HG03457 (cell line): ENCODE measurements around the gene AKT1.
"Not testable (repeated sequence)": the region's sequence is repeated elsewhere in the genome, so short reads cannot be mapped to it uniquely, and the experiment has no call there.

ENCODE experiments used
- ATAC-seq: cut with Tn5 transposase; IDR thresholded peaks from one replicate; pipeline ENCODE4 v1.9.1; 2021; ENCODE audit warnings: moderate number of reproducible peaks; ENCODE audit not compliant: unreplicated experiment

AKT1 gene

GRCh38 chr14:104794993-104795780, at the start of gene AKT1:
AKT1 (minus strand) TSS chr14:104795748; CDS start chr14:104792643, 3,105 bp downstream.
- ATAC-seq, result no peak

DNA sequence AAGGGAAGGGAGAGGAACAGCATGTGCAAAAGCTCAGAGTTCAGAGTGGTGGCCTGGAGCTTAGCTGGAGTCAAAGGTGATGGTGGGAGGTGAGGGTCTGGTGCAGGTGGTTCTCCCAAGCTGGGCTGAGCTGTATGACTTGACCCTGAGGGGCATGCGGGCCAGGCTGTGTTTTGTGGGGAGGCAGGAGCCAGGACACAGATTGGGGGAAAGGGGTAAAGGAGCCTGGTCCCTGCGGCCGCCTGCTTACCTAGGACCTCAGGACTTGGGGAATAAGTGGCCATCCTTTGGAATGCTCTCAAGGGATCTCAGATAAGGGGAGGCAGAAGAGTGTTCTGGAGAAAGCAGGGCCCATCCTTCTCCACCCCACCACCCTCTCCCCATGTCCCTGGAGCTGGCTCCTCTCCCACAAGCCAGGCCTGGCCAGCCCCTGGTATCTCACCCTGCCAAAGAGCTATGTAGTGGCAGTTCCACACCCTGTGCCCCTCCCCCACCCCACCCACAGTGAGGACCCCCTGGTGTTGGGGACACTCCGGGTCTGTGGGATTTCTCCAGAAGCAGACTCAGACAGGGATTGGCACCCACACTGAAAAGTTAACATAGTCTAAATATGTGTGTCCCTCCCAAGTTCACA, 49.6 kb upstream of the AKT1 start:
- ATAC-seq, result no peak

GRCh38 chr14:104844306-104845032, 48.9 kb upstream of the AKT1 start:
- ATAC-seq, result no peak

GRCh38 chr14:104843442-104844305, 48.1 kb upstream of the AKT1 start:
- ATAC-seq, result no peak

DNA sequence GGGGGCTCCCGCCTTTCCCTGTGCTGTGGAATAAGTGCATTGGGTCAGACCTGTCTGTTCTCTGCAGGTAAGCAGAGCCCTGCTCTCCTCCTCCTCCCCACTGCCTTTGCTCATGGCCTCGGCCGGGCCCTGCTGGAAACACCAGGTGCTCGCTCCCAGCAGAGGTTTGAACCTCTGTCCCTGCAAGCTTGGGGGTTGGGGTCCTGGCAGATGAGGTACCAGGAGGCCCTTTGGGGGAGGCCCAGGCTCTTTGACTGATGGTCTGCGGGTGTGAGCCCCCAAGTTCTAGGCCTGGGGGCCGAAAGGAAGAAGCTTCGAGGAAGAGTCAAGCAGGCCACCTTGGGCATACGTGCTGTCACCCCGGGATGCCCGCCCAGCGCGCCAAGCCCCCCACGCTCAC, 47.5 kb upstream of the AKT1 start:
- no peak for ATAC-seq

- no peak for ATAC-seq
Observed at GRCh38 chr14:104841730-104842129, 46.2 kb upstream of the AKT1 start.

DNA sequence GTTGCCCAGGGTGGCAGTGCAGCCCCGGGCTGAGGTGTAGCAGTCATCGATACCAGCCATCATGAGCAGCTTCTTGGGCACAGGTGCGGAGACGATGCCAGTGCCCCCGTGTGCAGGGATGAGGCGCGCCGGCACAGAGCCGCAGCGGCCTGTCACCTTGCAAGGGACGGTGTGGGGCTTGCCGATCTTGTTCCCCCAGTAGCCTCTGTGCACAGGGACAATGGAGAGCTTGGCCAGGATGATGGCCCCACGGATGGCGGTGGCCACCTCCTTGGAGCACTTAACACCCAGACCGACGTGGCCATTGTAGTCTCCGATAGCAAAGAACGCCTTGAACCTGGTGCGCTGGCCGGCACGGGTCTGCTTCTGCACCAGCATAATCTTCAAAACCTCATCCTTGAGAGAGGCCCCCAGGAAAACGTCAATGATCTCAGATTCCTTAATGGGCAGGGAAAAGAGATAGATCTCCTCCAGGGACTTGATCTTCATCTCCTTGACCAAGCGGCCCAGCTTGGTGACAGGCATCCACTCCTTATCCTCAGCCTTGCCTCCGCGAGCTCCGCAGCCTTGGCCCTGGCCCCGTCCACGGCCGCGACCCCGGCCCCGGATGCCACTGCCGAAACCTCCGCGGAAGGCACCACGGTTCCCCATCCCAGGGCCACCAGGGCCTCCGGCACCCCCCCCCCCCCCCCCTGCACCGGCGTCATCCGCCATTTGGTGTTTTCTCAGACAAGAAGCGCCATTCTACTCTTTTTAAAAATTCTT, 40.8 kb upstream of the AKT1 start:
- ATAC-seq, result not testable (repeated sequence)

- ATAC-seq, result no peak
Observed at GRCh38 chr14:104830781-104831180, 35.2 kb upstream of the AKT1 start.

DNA sequence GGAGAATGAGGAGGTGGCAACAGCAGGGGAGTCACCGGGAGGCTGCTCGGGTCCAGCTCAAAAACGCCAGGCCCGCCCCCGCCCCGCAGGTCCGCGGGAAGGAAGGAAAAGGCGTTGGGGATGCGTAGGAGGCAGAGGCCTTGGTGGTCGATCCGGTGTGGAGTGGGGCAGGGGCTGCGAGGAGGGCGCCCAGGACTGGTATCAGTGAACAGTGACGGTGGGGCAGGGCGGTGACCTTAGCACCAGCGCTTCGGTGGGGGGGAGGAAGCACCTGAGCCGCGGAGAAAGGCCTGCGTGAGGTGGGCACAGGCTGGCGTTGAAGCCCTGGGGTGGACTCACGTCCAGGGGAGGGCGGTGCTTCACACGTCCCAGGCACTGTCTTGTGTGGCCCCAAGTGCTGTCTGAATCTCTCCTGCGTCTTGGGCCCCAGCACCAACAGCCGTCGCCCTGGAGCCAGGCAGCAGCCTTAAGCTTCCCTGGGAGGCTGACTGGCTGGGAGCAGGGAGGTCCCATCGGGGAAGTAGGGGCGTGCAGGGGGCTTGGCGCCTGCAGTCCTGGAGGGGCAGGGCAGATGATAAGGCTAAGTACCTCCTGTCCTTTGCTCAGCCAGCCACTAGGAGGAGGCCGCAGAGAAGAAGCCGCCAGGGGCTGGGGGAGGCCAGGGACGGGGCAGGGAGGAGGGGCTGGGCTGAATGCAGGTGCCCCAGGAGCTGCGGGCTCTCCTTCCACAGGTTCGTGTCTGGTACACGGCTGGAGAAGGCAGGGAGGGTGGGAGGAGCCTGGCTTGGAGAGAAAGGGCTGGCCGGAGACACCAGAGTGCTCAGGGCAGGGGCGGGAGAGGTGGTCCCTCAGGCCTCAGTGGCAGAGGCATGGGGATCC, 31.9 kb upstream of the AKT1 start:
- ATAC-seq, result no peak

DNA sequence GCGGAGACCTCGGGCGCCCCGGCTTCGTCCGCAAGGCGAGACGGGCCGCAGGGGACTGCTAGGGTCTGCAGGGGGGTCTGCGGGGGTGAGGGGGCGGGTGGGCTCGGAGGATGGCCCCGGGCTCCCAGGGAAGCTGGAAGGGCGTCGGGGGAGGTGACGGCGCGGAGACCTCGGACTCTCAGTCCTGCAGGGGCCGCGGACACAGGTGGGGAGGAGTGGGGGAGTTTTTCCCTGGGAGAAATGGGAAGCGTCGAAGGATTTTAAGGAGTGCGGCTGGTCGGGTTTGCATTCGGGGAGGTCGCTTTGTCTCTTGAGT, 31.3 kb upstream of the AKT1 start:
- ATAC-seq, result no peak

DNA sequence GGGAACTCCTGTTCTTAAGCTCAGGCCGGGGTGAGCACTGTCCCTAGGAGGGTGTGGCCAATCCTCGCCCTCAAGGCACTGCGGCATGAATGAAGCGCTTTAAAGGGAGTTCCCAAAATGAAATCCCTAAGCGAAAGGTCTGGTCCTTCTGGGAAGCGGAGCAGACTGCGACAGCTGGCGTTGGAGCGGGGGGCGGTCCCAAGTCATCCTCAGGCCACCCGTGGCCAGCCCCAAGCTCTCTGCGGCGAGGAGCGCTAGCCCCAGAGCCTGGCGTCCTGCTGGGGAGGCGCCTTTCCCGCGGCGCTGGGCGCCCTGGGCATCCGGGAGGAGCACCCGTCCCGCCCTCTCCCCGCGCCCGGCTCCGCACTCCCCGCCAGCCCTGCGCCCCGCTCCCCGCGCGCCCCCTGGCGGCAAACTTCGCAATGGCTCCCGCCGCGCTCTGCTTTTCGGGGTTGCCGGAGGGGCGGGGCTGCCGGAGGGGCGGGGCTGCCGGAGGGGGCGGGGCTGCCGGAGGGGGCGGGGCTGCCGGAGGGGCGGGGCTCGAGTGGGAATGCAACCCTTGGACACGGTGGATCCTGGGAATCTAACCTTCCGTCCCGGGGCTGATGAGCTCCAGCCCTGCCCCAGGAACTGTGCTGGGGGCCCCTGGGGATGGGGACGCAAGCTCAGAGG, 30.8 kb upstream of the AKT1 start:
- no peak for ATAC-seq

GRCh38 chr14:104824353-104824997, 28.9 kb upstream of the AKT1 start:
- no peak for ATAC-seq

GRCh38 chr14:104822821-104823615, 27.5 kb upstream of the AKT1 start:
- ATAC-seq, result no peak

DNA sequence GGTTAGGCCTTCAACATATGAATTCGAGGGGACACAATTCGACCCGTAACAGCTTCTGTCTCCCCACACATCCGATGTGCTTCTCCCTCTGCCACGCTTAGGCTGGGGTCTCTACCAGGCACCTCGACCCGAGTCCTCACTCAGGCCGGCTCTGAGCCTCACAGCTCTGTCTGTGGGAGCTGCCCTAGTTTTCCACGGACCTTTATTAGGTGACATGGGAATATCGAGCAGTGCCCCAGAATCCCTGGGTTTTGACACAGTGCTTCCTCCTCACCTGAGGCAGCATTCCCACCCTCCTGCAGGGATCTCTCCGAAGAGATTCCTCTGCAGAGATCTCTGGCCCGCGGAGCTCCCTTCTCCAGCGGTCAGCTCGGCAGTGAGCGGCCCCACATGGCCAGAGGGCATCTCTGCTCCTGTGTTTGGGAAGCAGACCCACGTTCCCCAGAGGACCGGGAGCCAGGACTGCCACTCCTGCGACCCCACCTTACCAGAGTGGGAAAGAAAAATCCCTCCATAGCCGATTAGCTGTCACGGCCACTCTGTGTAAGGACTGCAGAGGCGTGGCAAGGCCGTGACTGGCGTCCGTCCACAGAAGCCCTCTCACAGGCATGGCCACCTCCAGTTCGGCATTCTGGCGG, 26.5 kb upstream of the AKT1 start:
- ATAC-seq, result no peak

DNA sequence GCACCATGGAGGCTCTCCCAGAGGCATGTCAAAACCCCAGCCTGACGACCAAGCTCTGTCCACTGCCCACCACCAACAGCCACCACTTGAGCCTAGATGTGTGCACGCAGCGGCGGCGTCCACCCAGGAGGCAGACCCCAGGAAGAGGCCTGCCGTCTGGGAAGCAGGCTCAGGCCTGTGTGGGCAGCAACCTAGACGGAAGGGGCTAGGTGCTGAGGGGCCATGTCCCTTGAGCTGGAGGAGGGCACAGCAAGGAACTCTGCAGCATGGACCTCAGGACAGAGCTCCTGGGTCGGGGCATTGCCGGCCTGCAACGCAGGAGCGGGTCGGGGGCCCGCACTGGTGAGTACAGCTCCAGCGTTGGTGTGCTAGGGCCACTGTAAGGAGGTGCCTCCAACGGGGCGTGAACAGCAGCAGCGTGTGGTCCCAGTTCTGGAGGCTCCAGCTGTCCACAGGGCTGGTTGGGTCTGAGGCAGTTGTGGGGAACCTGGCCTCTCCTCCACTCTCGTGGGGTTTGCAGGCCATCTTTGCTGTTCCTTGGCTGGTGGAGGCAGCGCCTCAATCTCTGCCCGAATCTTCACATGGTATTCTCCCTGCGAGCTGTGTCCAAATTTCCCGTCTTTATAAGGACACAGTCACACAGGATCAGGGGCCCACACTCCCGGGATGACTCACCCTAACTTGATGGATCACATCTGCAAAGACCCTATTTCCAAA, 25.8 kb upstream of the AKT1 start:
- no peak for ATAC-seq

GRCh38 chr14:104820669-104821228, 25.2 kb upstream of the AKT1 start:
- ATAC-seq, result no peak
